H1 (cell line): ENCODE results near the gene FLT1.

ENCODE experiments used
- CTCF ChIP-seq, 3 experiments: IDR thresholded peaks; 1 replicate in 2 of 3; 2 replicates in 1 of 3; pipeline versions ENCODE4 v1.5.1 to v1.6.1; 2011; ENCODE audit warnings: low read length in 3 of 3, mild to moderate bottlenecking in 3 of 3, inconsistent platforms in 2 of 3, low read depth in 1 of 3, moderate library complexity in 1 of 3; ENCODE audit not compliant: insufficient read depth in 1 of 3; ENCODE audit errors: control extremely low read depth in 1 of 3
- FOSL1 ChIP-seq: IDR thresholded peaks from 2 replicates; pipeline ENCODE4 v1.6.1; 2011; ENCODE audit warnings: mild to moderate bottlenecking, low read depth, low read length, moderate library complexity; ENCODE audit not compliant: insufficient read depth
- POLR2A ChIP-seq, 2 experiments: IDR thresholded peaks; 1 replicate in 1 of 2; 2 replicates in 1 of 2; pipeline ENCODE4 v1.6.1; 2011; ENCODE audit warnings: low read depth in 2 of 2, low read length in 2 of 2, mild to moderate bottlenecking in 2 of 2; ENCODE audit errors: control extremely low read depth in 1 of 2

- no peak for TF ChIP-seq CTCF (IDR thresholded peaks at IDR 0.05; ENCODE audit: control extremely low read depth in 1 of 3, insufficient read depth in 1 of 3, low read depth in 1 of 3, low read length in 3 of 3)
- TF ChIP-seq POLR2A (IDR thresholded peaks at IDR 0.05; ENCODE audit: control extremely low read depth in 1 of 2, low read depth in 2 of 2, low read length in 2 of 2), result no peak
- TF ChIP-seq FOSL1, result no peak
These were observed 31.9 kb upstream of the FLT1 start for GRCh38 chr13:28526876-28527275.
